Kidney (tissue), 14 donors: ENCODE measurements around the gene NEDD4L. TPM values are rescaled to one million over a fixed set of nuclear protein-coding genes. Genes with fewer than 3 reads are reported as not detected.

Experiments
- DNase-seq, 5 donors: peaks; one replicate each; pipeline ENCODE4 v3.0.0-alpha.2; 2013 to 2020
- FAIRE-seq: peaks from 2 replicates; lab custom pipeline; 2012; peaks lifted over from hg19 to GRCh38; lab: Jason Lieb, UNC
- H3K27ac ChIP-seq, 2 donors: one replicate each; pipeline ENCODE4 v1.7.0; 2013; ENCODE audit warnings: low read depth in 2 of 2, low read length in 2 of 2, inconsistent platforms in 1 of 2
- H3K27me3 ChIP-seq: one replicate; pipeline ENCODE4 v1.7.1; 2013; ENCODE audit warnings: low read length, inconsistent platforms; ENCODE audit not compliant: control insufficient read depth, insufficient read depth
- H3K36me3 ChIP-seq, 3 donors: one replicate each; pipeline versions ENCODE4 v1.7.0 to v1.7.1; 2013; ENCODE audit warnings: low read length in 3 of 3, control low read depth in 1 of 3, inconsistent platforms in 1 of 3; ENCODE audit not compliant: insufficient read depth in 3 of 3, control insufficient read depth in 2 of 3
- H3K4me1 ChIP-seq, 3 donors: one replicate each; pipeline versions ENCODE4 v1.7.0 to v1.7.1; 2013; ENCODE audit warnings: low read length in 3 of 3, inconsistent platforms in 1 of 3, low read depth in 1 of 3; ENCODE audit not compliant: control insufficient read depth in 2 of 3, insufficient read depth in 2 of 3
- H3K4me3 ChIP-seq, 3 donors: one replicate each; pipeline versions ENCODE4 v1.7.0 to v1.8.1; 2013; ENCODE audit warnings: low read length in 3 of 3, control low read depth in 1 of 3, inconsistent platforms in 1 of 3
- H3K9ac ChIP-seq, 3 donors: one replicate each; pipeline versions ENCODE4 v1.7.0 to v1.7.1; 2013; ENCODE audit warnings: low read length in 3 of 3, control low read depth in 1 of 3, inconsistent platforms in 1 of 3
- H3K9me3 ChIP-seq, 3 donors: one replicate each; pipeline versions ENCODE4 v1.7.0 to v1.7.1; 2013; ENCODE audit warnings: low read length in 3 of 3, control low read depth in 1 of 3, inconsistent platforms in 1 of 3; ENCODE audit not compliant: control insufficient read depth in 2 of 3, insufficient read depth in 1 of 3
- CTCF ChIP-seq: IDR thresholded peaks from 3 replicates; pipeline ENCODE4 v1.5.1; 2012; ENCODE audit warnings: mild to moderate bottlenecking, moderate library complexity, borderline replicate concordance; ENCODE audit not compliant: insufficient read depth; ENCODE audit errors: extremely low read depth
- intact Hi-C: fragments of 100-400 bp; cut with DNase I; formaldehyde crosslinking; loops from one replicate; pipeline ENCODE4 v1.11.1; 2022
- polyA plus RNA-seq: library from polyadenylated mRNA; stranded (reverse); fragments of 350-450 nt; fragmentation: Illumina TruSeq; extraction: RNeasy Lipid Tissue Mini Kit (QIAGEN cat#74804); gene quantifications from one replicate; pipeline ENCODE4 v1.2.3, GENCODE V29; 2014; ENCODE audit warnings: low read depth, low replicate concordance; ENCODE audit not compliant: insufficient read depth
- total RNA-seq: library from RNA; stranded (reverse); fragmentation: NEBNext Ultra II Directional; extraction: Animal tissue kit (Norgen Biotek cat#: 25700); gene quantifications from one replicate; pipeline ENCODE4 v1.2.1, GENCODE V29; 2021
- donor health status: control.
- donor health status: control.
- donor health status: control.
- donor health status: control.
- donor health status: control.
- donor health status: DM: yes; HTN: yes; CAD: no.
- donor health status: Normal renal cell carcinoma (clear cell type).

The NEDD4L gene
- total and polyA plus RNA-seq, 2 donors from 2014 or later, result 90.8 to 95.7 TPM

- FAIRE-seq (no peak), DNase-seq (no peak)
- intact Hi-C loops, result no loop called here
- H3K36me3 ChIP-seq, result no peaks in the 10 kb centered on the region
- H3K4me1 ChIP-seq, result peaks cover 0 to 4% (median 0%) of the 10 kb centered on the region in 3 donors
- peaks cover 0 to 7% (median 0%) of the 10 kb centered on the region in 3 donors for H3K9me3 ChIP-seq
- no peak for TF ChIP-seq CTCF
- H3K27ac ChIP-seq, result no peak overlapping the region
- no peaks in the 10 kb centered on the region for H3K27me3 ChIP-seq
- H3K9ac ChIP-seq, result no peak overlapping the region
- no peak overlapping the region for H3K4me3 ChIP-seq
Observed at GRCh38 chr18:58300867-58301266, 256.8 kb downstream of the NEDD4L start.

GRCh38 chr18:58302811-58303210 is 258.8 kb downstream of the NEDD4L start:
- intact Hi-C loops, result no loop called here
- TF ChIP-seq CTCF, result no peak
- FAIRE-seq, result no peak
- Histone ChIP-seq H3K27ac (no peak overlapping the region), H3K9ac (no peak overlapping the region), H3K27me3 (no peaks in the 10 kb centered on the region), H3K9me3 (peaks cover 0 to 9% (median 0%) of the 10 kb centered on the region in 3 donors), H3K36me3 (no peaks in the 10 kb centered on the region), H3K4me1 (peaks cover 0 to 4% (median 0%) of the 10 kb centered on the region in 3 donors), H3K4me3 (no peak overlapping the region)
- no peak for DNase-seq

- Histone ChIP-seq H3K9me3 (peaks cover 0 to 9% (median 0%) of the 10 kb centered on the region in 3 donors), H3K27me3 (no peaks in the 10 kb centered on the region), H3K27ac (no peak overlapping the region), H3K9ac (no peak overlapping the region), H3K36me3 (no peaks in the 10 kb centered on the region), H3K4me3 (no peak overlapping the region), H3K4me1 (peaks cover 0 to 4% (median 0%) of the 10 kb centered on the region in 3 donors)
- FAIRE-seq, result no peak
- no peak for TF ChIP-seq CTCF
- DNase-seq, result no peak
- intact Hi-C loops, result no loop called here
Observed at GRCh38 chr18:58303363-58303762, 259.3 kb downstream of the NEDD4L start.

- H3K9me3 ChIP-seq, result peaks cover 0 to 9% (median 0%) of the 10 kb centered on the region in 3 donors
- intact Hi-C loops, result no loop called here
- no peaks in the 10 kb centered on the region for H3K36me3 ChIP-seq
- H3K27ac ChIP-seq, result no peak overlapping the region
- no peak for TF ChIP-seq CTCF
- FAIRE-seq, result no peak
- no peak overlapping the region for H3K9ac ChIP-seq
- H3K4me1 ChIP-seq, result peaks cover 0 to 15% (median 4%) of the 10 kb centered on the region in 3 donors
- no peak for DNase-seq
- H3K4me3 ChIP-seq, result no peak overlapping the region
- no peaks in the 10 kb centered on the region for H3K27me3 ChIP-seq
Observed at GRCh38 chr18:58305792-58306191, 261.8 kb downstream of the NEDD4L start.
